Loucy (cell line): ENCODE measurements around the gene TPCN2.

Source experiments
- H2AFZ ChIP-seq: fragments of 200-600 bp; sonication (generic); 2 replicates; pipeline ENCODE4 v1.6.0; 2016; ENCODE audit warnings: antibody characterized with exemption, mild to moderate bottlenecking, low read length, moderate library complexity
- H3F3A ChIP-seq: fragments of 200-600 bp; 2 replicates; pipeline ENCODE4 v1.6.0; 2016; ENCODE audit warnings: antibody characterized with exemption, low read depth, mild to moderate bottlenecking
- H3K27me3 ChIP-seq: fragments of 200-600 bp; sonication (generic); 2 replicates; pipeline ENCODE4 v1.6.1; 2014; ENCODE audit warnings: low read length, mild to moderate bottlenecking; ENCODE audit not compliant: insufficient read depth, poor library complexity, severe bottlenecking
- H3K36me3 ChIP-seq: fragments of 200-600 bp; sonication (generic); 2 replicates; pipeline ENCODE4 v1.6.1; 2016; ENCODE audit warnings: low read length; ENCODE audit not compliant: insufficient read depth
- H3K4me1 ChIP-seq: fragments of 200-600 bp; sonication (generic); 2 replicates; pipeline ENCODE4 v1.5.1; 2014; ENCODE audit warnings: low read length, mild to moderate bottlenecking; ENCODE audit not compliant: insufficient read depth, poor library complexity, severe bottlenecking
- H3K4me2 ChIP-seq: fragments of 200-600 bp; sonication (generic); 2 replicates; pipeline ENCODE4 v1.6.0; 2014; ENCODE audit warnings: antibody characterized with exemption, low read length, low read depth, mild to moderate bottlenecking; ENCODE audit not compliant: poor library complexity, severe bottlenecking
- H3K4me3 ChIP-seq: fragments of 200-600 bp; sonication (generic); 2 replicates; pipeline ENCODE4 v1.5.1; 2014; ENCODE audit warnings: low read length, mild to moderate bottlenecking, mixed read lengths; ENCODE audit not compliant: poor library complexity, severe bottlenecking
- H3K79me2 ChIP-seq: fragments of 200-600 bp; sonication (generic); 2 replicates; pipeline ENCODE4 v1.6.1; 2014; ENCODE audit warnings: low read length; ENCODE audit not compliant: insufficient read depth
- H3K9ac ChIP-seq: fragments of 200-600 bp; sonication (generic); 2 replicates; pipeline ENCODE4 v1.6.0; 2014; ENCODE audit warnings: mild to moderate bottlenecking, low read depth, low read length, moderate library complexity; ENCODE audit not compliant: poor library complexity, severe bottlenecking
- H3K9me2 ChIP-seq: fragments of 200-600 bp; sonication (generic); replicated peaks from 2 replicates; pipeline ENCODE4 v1.6.1; 2016; ENCODE audit warnings: low read depth, low read length, mixed read lengths
- H3K9me3 ChIP-seq: fragments of 200-600 bp; sonication (generic); 2 replicates; pipeline ENCODE4 v1.6.1; 2014; ENCODE audit warnings: mild to moderate bottlenecking, antibody characterized with exemption, low read length, low read depth; ENCODE audit not compliant: insufficient read depth
- H4K20me1 ChIP-seq: fragments of 200-600 bp; sonication (generic); 2 replicates; pipeline ENCODE4 v1.6.0; 2014; ENCODE audit warnings: antibody characterized with exemption, low read length, mild to moderate bottlenecking; ENCODE audit not compliant: insufficient read depth, poor library complexity, severe bottlenecking
- CTCF ChIP-seq: fragments of 200-600 bp; sonication (generic); conservative IDR thresholded peaks from 2 replicates; pipeline ENCODE4 v1.5.1; 2014; ENCODE audit warnings: mild to moderate bottlenecking, antibody characterized with exemption, low read length
- EZH2phosphoT487 ChIP-seq: fragments of 200-600 bp; IDR thresholded peaks from 2 replicates; pipeline ENCODE4 v1.6.1; 2018; ENCODE audit warnings: antibody characterized with exemption, mild to moderate bottlenecking, moderate library complexity, borderline replicate concordance

The TPCN2 gene

DNA sequence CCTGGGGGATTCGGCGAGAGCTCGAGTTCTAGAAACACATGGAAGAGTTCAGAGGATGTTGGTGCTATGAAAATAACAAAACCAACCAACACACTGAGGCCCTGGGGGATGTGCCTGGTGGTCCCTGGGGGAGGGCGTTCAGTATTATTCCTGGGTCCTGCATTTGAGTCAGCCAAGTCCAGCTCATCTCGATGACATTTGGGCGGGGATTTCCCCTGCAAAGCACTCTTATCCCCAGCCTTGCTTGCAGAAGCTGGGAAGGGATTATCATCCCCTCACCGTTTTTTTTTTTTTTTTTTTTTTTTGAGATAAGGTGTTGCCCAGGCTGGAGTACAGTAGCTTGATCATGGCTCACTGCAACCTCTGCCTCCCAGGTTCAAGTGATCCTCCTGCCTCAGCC is 104.9 kb downstream of the TPCN2 start:
- H3K36me3 ChIP-seq = no peaks in the 10 kb centered on the region
- H3K9me3 ChIP-seq = no peaks in the 10 kb centered on the region
- H3K79me2 ChIP-seq = no peaks in the 10 kb centered on the region
- no peak overlapping the region for H3K4me3 ChIP-seq
- no peak overlapping the region for H3K9ac ChIP-seq
- no peak overlapping the region for H2AFZ ChIP-seq
- no peak overlapping the region for H3K4me2 ChIP-seq
- TF ChIP-seq EZH2phosphoT487 = no peak
- TF ChIP-seq CTCF = no peak
- H4K20me1 ChIP-seq = no peaks in the 10 kb centered on the region
- H3K9me2 ChIP-seq = no peaks in the 10 kb centered on the region
- H3F3A ChIP-seq = no peaks in the 10 kb centered on the region
- no peaks in the 10 kb centered on the region for H3K4me1 ChIP-seq
- no peaks in the 10 kb centered on the region for H3K27me3 ChIP-seq

- H3F3A ChIP-seq = no peaks in the 10 kb centered on the region
- H3K4me2 ChIP-seq = no peak overlapping the region
- no peaks in the 10 kb centered on the region for H3K9me2 ChIP-seq
- TF ChIP-seq EZH2phosphoT487 = no peak
- no peaks in the 10 kb centered on the region for H3K4me1 ChIP-seq
- H3K9me3 ChIP-seq = no peaks in the 10 kb centered on the region
- no peaks in the 10 kb centered on the region for H3K36me3 ChIP-seq
- H3K27me3 ChIP-seq = no peaks in the 10 kb centered on the region
- no peaks in the 10 kb centered on the region for H3K79me2 ChIP-seq
- no peak overlapping the region for H3K4me3 ChIP-seq
- no peak overlapping the region for H2AFZ ChIP-seq
- no peaks in the 10 kb centered on the region for H4K20me1 ChIP-seq
- H3K9ac ChIP-seq = no peak overlapping the region
Measured at GRCh38 chr11:69154211-69154913, 105.6 kb downstream of the TPCN2 start.

GRCh38 chr11:69154938-69155301 is 106.2 kb downstream of the TPCN2 start:
- no peak overlapping the region for H2AFZ ChIP-seq
- no peak for TF ChIP-seq EZH2phosphoT487
- no peak for TF ChIP-seq CTCF
- no peaks in the 10 kb centered on the region for H3K79me2 ChIP-seq
- H3K4me3 ChIP-seq = no peak overlapping the region
- H3K9me2 ChIP-seq = no peaks in the 10 kb centered on the region
- no peak overlapping the region for H3K4me2 ChIP-seq
- no peaks in the 10 kb centered on the region for H3K36me3 ChIP-seq
- no peaks in the 10 kb centered on the region for H3K9me3 ChIP-seq
- H3K9ac ChIP-seq = no peak overlapping the region
- H3K27me3 ChIP-seq = no peaks in the 10 kb centered on the region
- H4K20me1 ChIP-seq = no peaks in the 10 kb centered on the region
- no peaks in the 10 kb centered on the region for H3K4me1 ChIP-seq
- H3F3A ChIP-seq = no peaks in the 10 kb centered on the region
